HepG2 (cell line): Measurements from ENCODE around the gene ACAT2. TPM values are rescaled to one million over a fixed set of nuclear protein-coding genes. Genes with fewer than 3 reads are reported as not detected.

Source experiments
- AFF4 ChIP-seq: sonication (generic); formaldehyde crosslinking; IDR thresholded peaks from 2 replicates; pipeline ENCODE4 v1.4.0; 2020; ENCODE audit warnings: missing genetic modification reagents
- CENPT ChIP-seq: sonication (generic); formaldehyde crosslinking; IDR thresholded peaks from 2 replicates; pipeline ENCODE4 v1.8.0; 2022; ENCODE audit warnings: low read depth, mild to moderate bottlenecking, moderate library complexity, missing genetic modification reagents
- FUBP1 ChIP-seq: sonication (generic); formaldehyde crosslinking; IDR thresholded peaks from 2 replicates; pipeline ENCODE4 v1.5.1; 2020; ENCODE audit warnings: missing genetic modification reagents, mild to moderate bottlenecking, borderline replicate concordance
- HNRNPLL ChIP-seq: fragments of 200-400 bp; formaldehyde crosslinking; IDR thresholded peaks from 2 replicates; pipeline ENCODE4 v1.6.1; 2017; ENCODE audit warnings: mild to moderate bottlenecking, low read depth, low read length; ENCODE audit not compliant: poor library complexity, severe bottlenecking
- KDM5B ChIP-seq: sonication (generic); formaldehyde crosslinking; IDR thresholded peaks from 2 replicates; pipeline ENCODE4 v1.4.0; 2020; ENCODE audit warnings: missing genetic modification reagents, mild to moderate bottlenecking, borderline replicate concordance
- PCBP1 ChIP-seq: fragments of 200-400 bp; formaldehyde crosslinking; IDR thresholded peaks from 2 replicates; pipeline ENCODE4 v1.6.1; 2017; ENCODE audit warnings: mild to moderate bottlenecking, low read depth, low read length, borderline replicate concordance
- POGK ChIP-seq: sonication (generic); formaldehyde crosslinking; conservative IDR thresholded peaks from 2 replicates; pipeline ENCODE4 v1.8.0; 2022; ENCODE audit warnings: mild to moderate bottlenecking, moderate library complexity, missing genetic modification reagents
- PTBP1 ChIP-seq: fragments of 200-400 bp; formaldehyde crosslinking; IDR thresholded peaks from 2 replicates; pipeline ENCODE4 v1.6.1; 2018; ENCODE audit warnings: low read length, low read depth; ENCODE audit not compliant: poor library complexity, severe bottlenecking
- SMARCE1 ChIP-seq: fragments of 450-650 bp; IDR thresholded peaks from 2 replicates; pipeline ENCODE4 v1.6.1; 2017; ENCODE audit warnings: borderline replicate concordance
- ZFP91 ChIP-seq: sonication (generic); formaldehyde crosslinking; IDR thresholded peaks from 2 replicates; pipeline ENCODE4 v1.9.0; 2022; ENCODE audit warnings: missing genetic modification reagents, mild to moderate bottlenecking, borderline replicate concordance
- ZHX1 ChIP-seq: sonication (generic); formaldehyde crosslinking; IDR thresholded peaks from 2 replicates; pipeline ENCODE4 v1.8.1; 2022; ENCODE audit warnings: low read depth, mild to moderate bottlenecking, missing genetic modification reagents
- ZNF138 ChIP-seq: sonication (generic); formaldehyde crosslinking; IDR thresholded peaks from 2 replicates; pipeline ENCODE4 v1.5.0; 2020; ENCODE audit warnings: mild to moderate bottlenecking, low read depth, missing genetic modification reagents
- ZNF430 ChIP-seq: sonication (generic); formaldehyde crosslinking; IDR thresholded peaks from 2 replicates; pipeline ENCODE4 v1.9.0; 2021; ENCODE audit warnings: mild to moderate bottlenecking, missing genetic modification reagents
- ZNF510 ChIP-seq: sonication (generic); formaldehyde crosslinking; IDR thresholded peaks from 2 replicates; pipeline ENCODE4 v1.4.0; 2020; ENCODE audit warnings: low read depth, mild to moderate bottlenecking, missing genetic modification reagents
- polyA plus RNA-seq, 8 experiments: library from polyadenylated mRNA; depleted of rRNA in 3 of 8; stranded (reverse) in 7 of 8; unstranded in 1 of 8; fragments of >200 nt; fragmentation: Illumina TruSeq in 4 of 8; extraction: Trizol in 4 of 8; gene quantifications; 2 replicates each; pipeline versions ENCODE4 v1.2.1 to v1.2.3, GENCODE V29; 2011 to 2016; ENCODE audit warnings: low read depth in 4 of 8, missing spikeins in 1 of 8, mixed read lengths in 1 of 8; ENCODE audit not compliant: insufficient read depth in 1 of 8
- total RNA-seq, 5 experiments: library from RNA; depleted of rRNA; stranded (reverse); fragments of >200 nt; fragmentation: Illumina TruSeq; extraction: Trizol; gene quantifications; 2 replicates each; pipeline ENCODE4 v1.2.3, GENCODE V29; 2016; ENCODE audit warnings: low read depth in 1 of 5

ACAT2 gene
- total and polyA plus RNA-seq, 2 of the 13 experiments (the other 11 are each of a cell fraction or from before 2014, with no cell fraction given), result 121 to 534 TPM

GRCh38 chr6:159761873-159762680 lies at the start of gene ACAT2 (continued):
- TF ChIP-seq KDM5B (peak; percentile 97; the same call in 1 of the 2 replicates), HNRNPLL (peak; percentile 98), FUBP1 (peak; percentile 87; the same call in 1 of the 2 replicates), ZNF138 (CRISPR knock-in tag) (no peak), PCBP1 (peak; percentile 27; the same call in 1 of the 2 replicates), ZHX1 (CRISPR knock-in tag) (no peak), ZNF510 (CRISPR knock-in tag) (peak; percentile 95; the same call in 1 of the 2 replicates), PTBP1 (no peak), ZFP91 (CRISPR knock-in tag) (peak; percentile 96), AFF4 (CRISPR knock-in tag) (peak; percentile 85; the same call in 1 of the 2 replicates), SMARCE1 (no peak), CENPT (CRISPR knock-in tag) (peak; percentile 75; the same call in 1 of the 2 replicates), ZNF430 (CRISPR knock-in tag) (peak; percentile 85; the same call in 1 of the 2 replicates), POGK (CRISPR knock-in tag) (no peak)
